NCI-H1092 (cell line): Measurements from ENCODE around the gene CEP164.
"Not testable (repeated sequence)": the region's sequence is repeated elsewhere in the genome, so short reads cannot be mapped to it uniquely, and the experiment has no call there.

Experiments
- DNase-seq: peaks from one replicate; lab custom pipeline; 2025; lab: John Stamatoyannopoulos, UW

CEP164 gene

GRCh38 chr11:117305145-117305544 is 22.5 kb upstream of the CEP164 start:
- DNase-seq = no peak

GRCh38 chr11:117309310-117309709 is 18.3 kb upstream of the CEP164 start:
- DNase-seq = no peak

GRCh38 chr11:117313091-117313490 is 14.6 kb upstream of the CEP164 start:
- DNase-seq = no peak

GRCh38 chr11:117313828-117314768 is 13.6 kb upstream of the CEP164 start:
- no peak for DNase-seq

- no peak for DNase-seq
Observed at GRCh38 chr11:117314840-117315239, 12.8 kb upstream of the CEP164 start.

GRCh38 chr11:117315285-117316196 is 12.1 kb upstream of the CEP164 start:
- no peak for DNase-seq

- peak; percentile 91 for DNase-seq
Observed at GRCh38 chr11:117316197-117316961, 11.3 kb upstream of the CEP164 start, which contains the start of gene BACE1. BACE1 (minus strand) TSS chr11:117316256; CDS start chr11:117315795, 461 bp downstream.

- no peak for DNase-seq
Observed at GRCh38 chr11:117318738-117319137, 8.9 kb upstream of the CEP164 start.

- no peak for DNase-seq
Observed at GRCh38 chr11:117319214-117319840, 8.3 kb upstream of the CEP164 start.

- not testable (repeated sequence) for DNase-seq
Observed at GRCh38 chr11:117327255-117327566, 443 bp upstream of the CEP164 start.

GRCh38 chr11:117328375-117329010 is 839 bp downstream of the CEP164 start:
- DNase-seq = peak; percentile 8

GRCh38 chr11:117332843-117333242 is 5.2 kb downstream of the CEP164 start:
- no peak for DNase-seq

GRCh38 chr11:117333917-117334316 is 6.3 kb downstream of the CEP164 start:
- DNase-seq = no peak

- no peak for DNase-seq
Observed at GRCh38 chr11:117334896-117335295, 7.2 kb downstream of the CEP164 start.

- no peak for DNase-seq
Observed at GRCh38 chr11:117335399-117335798, 7.7 kb downstream of the CEP164 start.

GRCh38 chr11:117337076-117337475 is 9.4 kb downstream of the CEP164 start:
- no peak for DNase-seq

- no peak for DNase-seq
Observed at GRCh38 chr11:117345039-117345438, 17.4 kb downstream of the CEP164 start.

GRCh38 chr11:117354550-117354949 is 26.9 kb downstream of the CEP164 start:
- DNase-seq = no peak

- DNase-seq = no peak
Observed at GRCh38 chr11:117356126-117356890, 28.7 kb downstream of the CEP164 start.

GRCh38 chr11:117361432-117361831 is 33.8 kb downstream of the CEP164 start:
- DNase-seq = no peak
